Hepatocyte (in vitro differentiated cells): ENCODE results near the gene SLC2A8. TPM values are rescaled to one million over a fixed set of nuclear protein-coding genes. Genes with fewer than 3 reads are reported as not detected.

ENCODE experiments used
- DNase-seq: peaks from one replicate; pipeline ENCODE4 v3.0.0-alpha.2; 2016; ENCODE audit warnings: low spot score
- H2AFZ ChIP-seq: fragments of 200-600 bp; sonication (generic); 2 replicates; pipeline ENCODE4 v1.6.0; 2016; ENCODE audit warnings: antibody characterized with exemption, mild to moderate bottlenecking
- H3K27ac ChIP-seq: fragments of 200-600 bp; sonication (generic); 2 replicates; pipeline ENCODE4 v1.5.1; 2016; ENCODE audit warnings: mild to moderate bottlenecking
- H3K27me3 ChIP-seq: fragments of 200-600 bp; sonication (generic); 2 replicates; pipeline ENCODE4 v1.6.1; 2016
- H3K36me3 ChIP-seq: fragments of 200-600 bp; sonication (generic); replicated peaks from 2 replicates; pipeline ENCODE4 v1.5.1; 2016; ENCODE audit warnings: low read depth; ENCODE audit not compliant: insufficient read depth
- H3K4me1 ChIP-seq: fragments of 200-600 bp; sonication (generic); 2 replicates; pipeline ENCODE4 v1.5.1; 2016; ENCODE audit warnings: mild to moderate bottlenecking, moderate library complexity; ENCODE audit not compliant: insufficient read depth
- H3K4me2 ChIP-seq: fragments of 200-600 bp; sonication (generic); 2 replicates; pipeline ENCODE4 v1.6.0; 2016
- H3K4me3 ChIP-seq: fragments of 200-600 bp; sonication (generic); 2 replicates; pipeline ENCODE4 v1.5.1; 2016; ENCODE audit warnings: mild to moderate bottlenecking
- H3K79me2 ChIP-seq: fragments of 200-600 bp; sonication (generic); 2 replicates; pipeline ENCODE4 v1.6.0; 2017; ENCODE audit warnings: mild to moderate bottlenecking
- H3K9me2 ChIP-seq: fragments of 200-600 bp; sonication (generic); replicated peaks from 2 replicates; pipeline ENCODE4 v1.6.0; 2017; ENCODE audit warnings: mild to moderate bottlenecking; ENCODE audit not compliant: insufficient read depth
- H3K9me3 ChIP-seq: fragments of 200-600 bp; sonication (generic); 2 replicates; pipeline ENCODE4 v1.5.1; 2016; ENCODE audit warnings: low read depth, mild to moderate bottlenecking
- H4K20me1 ChIP-seq: fragments of 200-600 bp; sonication (generic); 2 replicates; pipeline ENCODE4 v1.6.0; 2016; ENCODE audit warnings: mild to moderate bottlenecking; ENCODE audit not compliant: insufficient read depth, poor library complexity, severe bottlenecking
- CTCF ChIP-seq: fragments of 200-600 bp; sonication (generic); IDR thresholded peaks from 2 replicates; pipeline ENCODE4 v1.5.1; 2016; ENCODE audit warnings: antibody characterized with exemption, mild to moderate bottlenecking; ENCODE audit not compliant: poor library complexity
- EZH2 ChIP-seq: fragments of 200-600 bp; sonication (generic); IDR thresholded peaks from 2 replicates; pipeline ENCODE4 v1.6.1; 2016; ENCODE audit warnings: antibody characterized with exemption, mild to moderate bottlenecking, borderline replicate concordance
- EZH2phosphoT487 ChIP-seq: fragments of 200-600 bp; sonication (generic); IDR thresholded peaks from one replicate; pipeline ENCODE4 v1.6.1; 2018; ENCODE audit warnings: antibody characterized with exemption, mild to moderate bottlenecking, low read depth, moderate library complexity; ENCODE audit not compliant: unreplicated experiment, severe bottlenecking
- WGBS: methylation state at CpG from one replicate; pipeline ENCODE4 v1.1.6; 2016; ENCODE audit warnings: low lambda C conversion rate; ENCODE audit errors: missing lambda C conversion rate; 5-methylcytosine and 5-hydroxymethylcytosine counted together
- polyA plus RNA-seq: library from polyadenylated mRNA; unstranded; fragments of >200 nt; fragmentation: Nextera tagmentation; extraction: Ambion mirVana; gene quantifications from 2 replicates; pipeline ENCODE4 v1.2.1, GENCODE V29; 2016
- small RNA-seq: library from RNA; depleted of rRNA; stranded (forward); fragments of <200 nt; gene quantifications from one replicate; pipeline ENCODE3, GENCODE V24; 2014
- total RNA-seq: library from RNA; depleted of rRNA; stranded (reverse); fragments of >200 nt; gene quantifications from 2 replicates; pipeline ENCODE4 v1.2.3, GENCODE V29; 2014

Gene SLC2A8
- total and polyA plus RNA-seq, 2 experiments from 2014 or later = 91.7 to 145 TPM

GRCh38 chr9:127457191-127457878 is 60.4 kb downstream of the SLC2A8 start:
- Histone ChIP-seq H3K79me2 (peaks cover 2% of the 10 kb centered on the region), H3K27ac (no peak overlapping the region), H4K20me1 (no peaks in the 10 kb centered on the region), H3K9me3 (no peaks in the 10 kb centered on the region), H3K27me3 (no peaks in the 10 kb centered on the region), H3K9me2 (no peaks in the 10 kb centered on the region), H3K4me1 (peaks cover 6% of the 10 kb centered on the region), H3K4me2 (no peak overlapping the region), H3K4me3 (no peak overlapping the region), H2AFZ (no peak overlapping the region), H3K36me3 (no peaks in the 10 kb centered on the region)
- DNase-seq = no peak
- 94% methylated on average over 16 of the region's 17 CpGs for WGBS
- no peak for TF ChIP-seq EZH2
- TF ChIP-seq EZH2phosphoT487 = no peak
- no peak for TF ChIP-seq CTCF

Small RNA genes within 50 kb of the gene (small RNA-seq; reads per million reads assigned to genes)
- 526 reads per million, percentile 99 among the genes with 10 or more reads in this experiment for gene SNORA65

Other genes with a start within 250 kb of the SLC2A8 start
- gene GARNL3, start 132.4 kb upstream of the SLC2A8 start, total RNA-seq = 10.5 and 14.5 TPM in 2 replicates
- 9.5 and 16.4 TPM in 2 replicates for gene GARNL3, start 132.4 kb upstream of the SLC2A8 start, polyA plus RNA-seq
- 8.3 and 9.0 TPM in 2 replicates for gene ZNF79, start 27.2 kb downstream of the SLC2A8 start, total RNA-seq
- gene ZNF79, start 27.2 kb downstream of the SLC2A8 start, polyA plus RNA-seq = 3.8 and 6.0 TPM in 2 replicates
- gene RPL12, start 54.2 kb downstream of the SLC2A8 start, total RNA-seq = 1,720 and 2,202 TPM in 2 replicates
- gene RPL12, start 54.2 kb downstream of the SLC2A8 start, polyA plus RNA-seq = 392 and 417 TPM in 2 replicates
- 6.8 and 10.7 TPM in 2 replicates for gene LRSAM1, start 54.3 kb downstream of the SLC2A8 start, total RNA-seq
- gene LRSAM1, start 54.3 kb downstream of the SLC2A8 start, polyA plus RNA-seq = 19.4 and 22.1 TPM in 2 replicates
- 10.7 and 27.6 TPM in 2 replicates for gene STXBP1, start 215.1 kb downstream of the SLC2A8 start, total RNA-seq
- gene STXBP1, start 215.1 kb downstream of the SLC2A8 start, polyA plus RNA-seq = 18.0 and 22.6 TPM in 2 replicates